Activated CD4-positive, alpha-beta T cell treated with anti-CD3 and anti-CD28 coated beads for 4 hours (primary cell): ENCODE measurements around the gene IFT122.

Experiments
- DNase-seq, 2 donors: peaks; one replicate each; pipeline ENCODE4 v3.0.0-alpha.2; 2020

The IFT122 gene

GRCh38 chr3:129519896-129520715, 80.1 kb downstream of the IFT122 start:
- DNase-seq = no peak

- DNase-seq = no peak
Measured at GRCh38 chr3:129520960-129521359, 80.9 kb downstream of the IFT122 start.

DNA sequence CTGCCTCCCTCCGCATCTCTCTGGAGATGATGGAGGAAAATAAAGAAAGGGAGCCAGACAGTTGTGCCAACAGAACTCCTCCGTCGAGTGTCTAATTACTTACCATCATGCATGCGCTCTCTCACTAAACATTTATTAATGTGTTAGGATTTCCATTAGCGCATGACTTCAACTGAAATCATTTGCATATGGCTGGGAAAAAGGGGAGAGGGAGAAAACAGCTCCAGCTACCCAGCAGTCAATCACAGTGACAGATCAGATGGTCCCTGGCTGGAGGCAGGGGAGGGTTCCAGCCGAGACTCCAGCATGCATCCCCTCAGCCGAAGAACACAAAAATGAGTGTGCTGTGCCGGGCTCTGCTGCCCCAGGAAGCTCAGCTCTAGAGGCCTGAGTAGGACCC, 81.6 kb downstream of the IFT122 start:
- no peak for DNase-seq

GRCh38 chr3:129522953-129523352, 82.9 kb downstream of the IFT122 start:
- no peak for DNase-seq

DNA sequence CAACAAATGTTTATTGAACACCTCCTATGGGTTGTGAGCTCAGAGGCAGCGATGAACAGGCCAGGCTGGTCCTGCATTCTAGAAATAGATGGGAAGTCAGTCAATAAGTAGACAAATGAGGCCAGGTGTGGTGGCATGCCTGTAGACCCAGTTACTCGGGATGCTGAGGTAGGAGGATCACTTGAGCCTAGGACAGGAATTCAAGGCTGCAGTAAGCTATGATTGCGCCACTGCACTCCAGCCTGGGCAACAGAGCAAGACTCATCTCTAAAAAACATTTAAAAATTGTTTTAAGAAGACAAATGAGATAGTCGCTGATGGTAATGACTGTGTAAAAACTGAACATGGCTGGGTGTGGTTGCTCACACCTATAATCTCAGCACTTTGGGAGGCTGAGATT, 84.1 kb downstream of the IFT122 start:
- DNase-seq = no peak

DNA sequence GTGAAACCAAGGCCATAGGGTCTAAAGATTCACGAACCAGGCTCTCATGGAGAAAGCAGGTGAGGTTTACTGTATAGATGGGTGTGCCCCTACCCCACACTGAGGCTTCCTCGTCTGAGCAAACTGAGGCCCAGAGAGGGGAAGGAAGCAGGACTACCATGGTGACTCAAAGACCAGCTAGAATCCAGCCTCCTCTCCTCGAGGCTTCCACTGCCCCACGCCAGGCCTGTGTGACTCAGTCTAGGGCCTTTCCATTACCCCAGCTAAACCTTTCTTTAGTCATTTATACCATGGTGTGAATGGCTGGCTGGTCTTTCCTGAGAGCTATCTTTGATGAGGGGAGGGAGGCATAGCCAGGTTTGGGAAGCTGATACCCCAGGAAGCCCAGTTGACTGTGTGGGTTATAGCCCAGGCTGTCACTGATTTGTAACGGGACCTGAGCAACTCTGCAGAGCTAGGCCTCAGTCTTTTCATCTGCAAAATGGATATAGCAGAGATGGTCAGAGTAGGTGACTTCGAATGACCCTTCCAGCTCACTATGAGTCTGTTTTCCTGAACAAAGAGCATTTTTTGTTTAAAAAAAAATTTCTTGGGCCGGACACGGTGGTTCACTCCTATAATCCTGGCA, 85.4 kb downstream of the IFT122 start:
- DNase-seq = no peak

DNA sequence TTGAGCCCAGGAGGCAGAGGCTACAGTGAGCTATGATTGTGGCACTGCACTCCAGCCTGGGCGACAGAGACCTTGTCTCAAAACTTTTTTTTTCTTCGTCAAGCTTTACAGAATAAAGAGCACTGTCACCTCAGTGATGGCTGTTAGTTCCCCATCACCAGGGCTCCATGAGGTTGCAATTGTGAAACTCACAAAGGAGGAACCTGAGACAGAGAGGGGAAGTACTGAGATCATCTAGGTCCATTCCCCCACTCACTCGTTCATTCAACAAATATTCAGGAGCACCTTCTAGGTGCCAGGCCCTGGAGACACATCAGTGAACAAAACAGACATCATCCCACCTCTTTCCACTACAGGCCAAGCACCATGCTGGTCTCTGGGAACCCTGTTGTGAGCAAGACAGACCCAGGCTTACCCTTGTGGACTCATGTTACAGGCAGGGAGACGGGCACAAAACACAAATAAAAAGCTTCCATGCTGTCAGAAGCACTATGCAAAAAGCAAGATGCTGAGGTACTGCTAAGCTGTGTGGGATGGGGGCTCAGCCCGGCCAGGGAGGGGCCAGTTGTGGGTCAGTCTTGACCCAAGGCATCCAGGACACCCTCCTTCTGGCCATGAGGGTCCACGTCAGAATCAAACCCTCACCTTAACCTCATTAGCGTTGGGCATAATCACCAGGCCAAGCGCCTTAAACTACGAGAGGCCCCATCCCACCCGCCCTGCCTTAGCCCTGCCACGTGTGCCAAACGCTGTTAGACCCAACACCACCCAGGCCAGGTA, 86.3 kb downstream of the IFT122 start:
- DNase-seq = no peak

- no peak for DNase-seq
Measured at GRCh38 chr3:129527262-129527661, 87.2 kb downstream of the IFT122 start.

DNA sequence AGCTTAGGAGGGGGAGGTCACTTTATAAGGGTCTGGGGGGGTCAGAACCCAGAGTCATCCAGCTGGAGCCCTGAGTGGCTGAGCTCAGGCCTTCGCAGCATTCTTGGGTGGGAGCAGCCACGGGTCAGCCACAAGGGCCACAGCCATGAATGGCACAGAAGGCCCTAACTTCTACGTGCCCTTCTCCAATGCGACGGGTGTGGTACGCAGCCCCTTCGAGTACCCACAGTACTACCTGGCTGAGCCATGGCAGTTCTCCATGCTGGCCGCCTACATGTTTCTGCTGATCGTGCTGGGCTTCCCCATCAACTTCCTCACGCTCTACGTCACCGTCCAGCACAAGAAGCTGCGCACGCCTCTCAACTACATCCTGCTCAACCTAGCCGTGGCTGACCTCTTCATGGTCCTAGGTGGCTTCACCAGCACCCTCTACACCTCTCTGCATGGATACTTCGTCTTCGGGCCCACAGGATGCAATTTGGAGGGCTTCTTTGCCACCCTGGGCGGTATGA, 88.6 kb downstream of the IFT122 start, which contains the start of gene RHO:
TSS of gene RHO (plus strand) at position 51 of the 512 bp plus-strand sequence. CDS start at position 146, 95 bp downstream.
- DNase-seq = no peak

- DNase-seq = no peak
Measured at GRCh38 chr3:129529436-129530210, 89.6 kb downstream of the IFT122 start.

- DNase-seq = no peak
Measured at GRCh38 chr3:129530251-129530791, 90.3 kb downstream of the IFT122 start.

GRCh38 chr3:129530821-129531220, 90.8 kb downstream of the IFT122 start:
- DNase-seq = no peak

DNA sequence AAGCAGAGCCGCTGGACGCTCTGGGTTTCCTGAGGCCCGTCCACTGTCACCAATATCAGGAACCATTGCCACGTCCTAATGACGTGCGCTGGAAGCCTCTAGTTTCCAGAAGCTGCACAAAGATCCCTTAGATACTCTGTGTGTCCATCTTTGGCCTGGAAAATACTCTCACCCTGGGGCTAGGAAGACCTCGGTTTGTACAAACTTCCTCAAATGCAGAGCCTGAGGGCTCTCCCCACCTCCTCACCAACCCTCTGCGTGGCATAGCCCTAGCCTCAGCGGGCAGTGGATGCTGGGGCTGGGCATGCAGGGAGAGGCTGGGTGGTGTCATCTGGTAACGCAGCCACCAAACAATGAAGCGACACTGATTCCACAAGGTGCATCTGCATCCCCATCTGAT, 91.7 kb downstream of the IFT122 start:
- DNase-seq = no peak

- DNase-seq = no peak
Measured at GRCh38 chr3:129532261-129532660, 92.2 kb downstream of the IFT122 start.

DNA sequence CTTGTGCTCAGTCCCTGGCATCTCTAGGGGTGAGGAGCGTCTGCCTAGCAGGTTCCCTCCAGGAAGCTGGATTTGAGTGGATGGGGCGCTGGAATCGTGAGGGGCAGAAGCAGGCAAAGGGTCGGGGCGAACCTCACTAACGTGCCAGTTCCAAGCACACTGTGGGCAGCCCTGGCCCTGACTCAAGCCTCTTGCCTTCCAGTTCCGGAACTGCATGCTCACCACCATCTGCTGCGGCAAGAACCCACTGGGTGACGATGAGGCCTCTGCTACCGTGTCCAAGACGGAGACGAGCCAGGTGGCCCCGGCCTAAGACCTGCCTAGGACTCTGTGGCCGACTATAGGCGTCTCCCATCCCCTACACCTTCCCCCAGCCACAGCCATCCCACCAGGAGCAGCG, 93.4 kb downstream of the IFT122 start:
- no peak for DNase-seq

GRCh38 chr3:129534428-129535027, 94.5 kb downstream of the IFT122 start:
- DNase-seq = no peak

DNA sequence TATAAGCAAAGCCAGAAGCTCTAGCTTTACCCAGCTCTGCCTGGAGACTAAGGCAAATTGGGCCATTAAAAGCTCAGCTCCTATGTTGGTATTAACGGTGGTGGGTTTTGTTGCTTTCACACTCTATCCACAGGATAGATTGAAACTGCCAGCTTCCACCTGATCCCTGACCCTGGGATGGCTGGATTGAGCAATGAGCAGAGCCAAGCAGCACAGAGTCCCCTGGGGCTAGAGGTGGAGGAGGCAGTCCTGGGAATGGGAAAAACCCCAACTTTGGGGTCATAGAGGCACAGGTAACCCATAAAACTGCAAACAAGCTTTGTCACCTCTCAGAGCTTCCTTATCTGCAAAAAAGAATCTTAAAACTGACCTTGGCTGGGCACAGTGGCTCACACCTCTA, 95.1 kb downstream of the IFT122 start:
- DNase-seq = no peak

- no peak for DNase-seq
Measured at GRCh38 chr3:129536374-129536667, 96.3 kb downstream of the IFT122 start.

DNA sequence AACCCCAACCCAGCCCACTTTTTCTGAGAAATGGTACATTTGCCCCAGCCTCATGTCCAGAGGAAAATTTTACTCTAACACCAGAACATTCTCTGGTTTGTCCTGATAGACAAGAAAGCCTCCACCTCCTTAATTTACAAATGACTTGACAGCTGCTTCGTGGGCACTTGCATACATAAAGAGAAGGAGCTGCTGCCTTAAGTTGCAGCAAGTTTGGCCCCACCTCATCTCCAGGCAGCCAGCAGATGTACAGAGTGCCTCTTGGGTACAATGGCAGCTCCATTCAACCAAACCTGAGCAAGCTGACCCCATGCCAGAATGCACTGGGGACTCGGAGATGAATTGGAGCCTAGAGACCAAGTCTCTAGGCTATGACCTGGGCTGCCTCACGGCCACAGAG, 96.8 kb downstream of the IFT122 start:
- no peak for DNase-seq

DNA sequence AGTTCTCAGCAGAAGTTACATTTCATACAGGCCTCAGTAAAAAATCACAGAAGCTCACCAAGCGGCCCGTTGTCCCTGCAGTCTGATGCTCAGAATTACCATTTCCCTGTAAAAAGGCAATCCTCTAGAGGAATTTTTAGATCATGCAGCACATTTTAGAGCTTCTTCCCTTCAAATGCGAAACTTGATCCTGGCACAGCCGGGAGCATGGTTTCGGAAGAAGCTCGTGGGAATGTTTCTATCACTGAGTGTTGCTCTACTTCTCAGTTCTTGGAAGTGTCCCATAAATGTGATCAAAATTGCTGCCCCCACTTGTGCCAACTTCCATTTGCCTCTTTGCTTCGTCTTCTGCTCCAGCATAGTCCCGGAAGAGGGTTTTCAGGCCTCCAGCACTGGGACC, 99.2 kb downstream of the IFT122 start:
- DNase-seq = no peak

GRCh38 chr3:129540776-129541516, 100.9 kb downstream of the IFT122 start:
- DNase-seq = no peak
